ENCODE data around the gene GFER. TPM values are rescaled to one million over a fixed set of nuclear protein-coding genes. Genes with fewer than 3 reads are reported as not detected.

The GFER gene
- total and polyA plus RNA-seq, 9 of the 15 experiments (the other 6 are each of a cell fraction or from before 2014, with no cell fraction given), result 4.3 to 53.7 (median 19.8) TPM

DNA sequence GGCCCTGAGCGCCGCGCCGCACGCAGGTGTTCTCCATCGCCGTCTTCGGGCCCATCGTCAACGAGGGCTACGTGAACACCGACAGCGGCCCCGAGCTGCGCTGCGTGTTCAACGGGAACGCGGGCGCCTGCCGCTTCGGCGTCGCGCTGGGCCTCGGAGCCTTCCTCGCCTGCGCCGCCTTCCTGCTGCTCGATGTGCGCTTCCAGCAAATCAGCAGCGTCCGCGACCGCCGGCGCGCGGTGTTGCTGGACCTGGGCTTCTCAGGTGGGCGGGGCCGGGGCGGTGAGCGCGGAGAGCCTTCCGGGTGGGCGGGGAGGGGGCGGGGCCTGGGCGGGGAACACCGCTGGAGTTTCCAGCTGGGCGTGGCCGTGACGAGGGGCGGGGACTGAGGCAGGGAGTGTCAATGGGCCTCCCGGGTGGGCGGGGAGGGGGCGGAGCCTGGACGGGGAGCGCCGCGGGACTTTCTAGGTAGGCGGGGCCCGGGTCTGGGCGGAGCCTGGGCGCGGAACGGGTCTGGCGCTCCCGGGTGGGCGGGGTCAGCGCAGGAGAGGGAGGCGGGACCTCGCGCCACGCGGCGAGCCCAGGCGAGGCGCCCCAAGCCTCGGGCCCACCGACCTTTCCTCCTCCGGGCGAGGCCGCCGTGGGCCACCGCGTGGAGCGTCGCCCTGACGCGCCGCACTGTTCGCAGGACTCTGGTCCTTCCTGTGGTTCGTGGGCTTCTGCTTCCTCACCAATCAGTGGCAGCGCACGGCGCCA, 8.1 kb downstream of the GFER start:
- in situ Hi-C loops (cut with MboI) (no loop called here), intact Hi-C loops (cut with micrococcal nuclease) (loop anchor here (2.0 kb wide), 1 partner anchor 17 kb away; the partner anchor contains the start of gene ZNF598)
- H3K4me3 ChIP-seq, result peak overlapping the region; percentile 64
- H2AFZ ChIP-seq (ENCODE audit: low read depth, low read length), result peak overlapping the region; percentile 95
- no peaks in the 10 kb centered on the region for H3K9me3 ChIP-seq (replicated peaks; ENCODE audit: control insufficient read depth, insufficient read depth, low read depth, low read length)
- H3K9ac ChIP-seq (ENCODE audit: insufficient read depth in 1 of 2, low read depth in 2 of 2, low read length in 2 of 2), result peak overlapping the region; percentile 80 to 96
- H3K36me3 ChIP-seq (ENCODE audit: control insufficient read depth, insufficient read depth, low read length), result peaks cover 22% of the 10 kb centered on the region; the same call in 2 of the 3 replicates
- DNase-seq (ENCODE audit: extremely low read depth in 1 of 4, low spot score in 3 of 4) (peak; percentile 97 to 99 (median 97)), ATAC-seq (peak; percentile 82), FAIRE-seq (peak; percentile 86)
- H3K27me3 ChIP-seq (ENCODE audit: control insufficient read depth in 2 of 2, insufficient read depth in 2 of 2, low read length in 2 of 2), result no peaks in the 10 kb centered on the region
- ChIA-PET CTCF (ENCODE audit: low intra/inter-chr PET ratio) (no interaction called here), POLR2A (interaction anchor here (0.5 to 5.5 kb wide), 7 partner anchors 12 to 436 kb away, joined by 3 to 50 read pairs (median 3); partner anchors contain the start of genes RNF151 and RPS2)
- peaks cover 29 to 56% of the 10 kb centered on the region in 2 experiments for H3K4me1 ChIP-seq (replicated peaks in 1 of 2; ENCODE audit: control insufficient read depth in 2 of 2, insufficient read depth in 2 of 2, low read length in 2 of 2)
- H3K4me2 ChIP-seq (ENCODE audit: insufficient read depth, low read length), result peak overlapping the region; percentile 87
- no peaks in the 10 kb centered on the region; the same call in 1 of the 2 replicates for H4K20me1 ChIP-seq (replicated peaks; ENCODE audit: control insufficient read depth, insufficient read depth, low read length)
- H3K9me1 ChIP-seq (ENCODE audit: control insufficient read depth, insufficient read depth, low read length), result no peaks in the 10 kb centered on the region
- H3K27ac ChIP-seq (ENCODE audit: extremely low read depth, low read depth, low read length), result peak overlapping the region; percentile 94
- H3K79me2 ChIP-seq (ENCODE audit: control insufficient read depth, insufficient read depth, low read length), result peaks cover 31% of the 10 kb centered on the region
- 2% methylated on average over 33 of the region's 96 CpGs for WGBS (ENCODE audit: insufficient coverage, low coverage, missing lambda C conversion rate)
- no TSS peak for BruUV-seq (replicated peaks)
- no peak for TF ChIP-seq DDX20 (tag; IDR thresholded peaks at IDR 0.05; ENCODE audit: low read depth)
- no peak for TF ChIP-seq HMGN3 (IDR thresholded peaks at IDR 0.05; ENCODE audit: borderline replicate concordance, extremely low read depth, insufficient read length, low read depth, low read length)
- TF ChIP-seq FOXA3 (CRISPR knock-in tag; conservative IDR thresholded peaks at IDR 0.05 in 1 of 2, IDR thresholded peaks at IDR 0.05 in 1 of 2), result 0 out of 4 replicates have a peak, but pooled peaks of 1 of the 2 experiments have one; percentile 32
- TF ChIP-seq XRCC4 (IDR thresholded peaks at IDR 0.05; ENCODE audit: extremely low read depth, insufficient read depth, insufficient read length), result no peak
- no peak; the same call in 1 of the 2 replicates for TF ChIP-seq ELF2 (CRISPR knock-in tag; IDR thresholded peaks at IDR 0.05)
- TF ChIP-seq RBM25 (IDR thresholded peaks at IDR 0.05; ENCODE audit: low read depth, low read length, severe bottlenecking), result peak; percentile 34
- no peak for TF ChIP-seq PTTG1 (tag; IDR thresholded peaks at IDR 0.05; ENCODE audit: low read depth)
- TF ChIP-seq AFF4 (CRISPR knock-in tag; IDR thresholded peaks at IDR 0.05), result no peak
- TF ChIP-seq, protein P1, sequence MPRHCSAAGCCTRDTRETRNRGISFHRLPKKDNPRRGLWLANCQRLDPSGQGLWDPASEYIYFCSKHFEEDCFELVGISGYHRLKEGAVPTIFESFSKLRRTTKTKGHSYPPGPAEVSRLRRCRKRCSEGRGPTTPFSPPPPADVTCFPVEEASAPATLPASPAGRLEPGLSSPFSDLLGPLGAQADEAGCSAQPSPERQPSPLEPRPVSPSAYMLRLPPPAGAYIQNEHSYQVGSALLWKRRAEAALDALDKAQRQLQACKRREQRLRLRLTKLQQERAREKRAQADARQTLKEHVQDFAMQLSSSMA (CRISPR knock-in tag; IDR thresholded peaks at IDR 0.05), result peak; percentile 60; the same call in 1 of the 2 replicates
- TF ChIP-seq TEAD4 (IDR thresholded peaks at IDR 0.05; ENCODE audit: low read length), result no peak
- no peak for TF ChIP-seq TEAD4 (CRISPR knock-in tag; IDR thresholded peaks at IDR 0.05; ENCODE audit: borderline replicate concordance)
- peak; percentile 19; the same call in 1 of the 2 replicates for TF ChIP-seq RNF2 (IDR thresholded peaks at IDR 0.05)
- TF ChIP-seq MCM5 (IDR thresholded peaks at IDR 0.05; ENCODE audit: low read depth), result no peak
- peak; percentile 63 for TF ChIP-seq SUPT5H (IDR thresholded peaks at IDR 0.05)
- no peak for TF ChIP-seq ZKSCAN3 (CRISPR knock-in tag; IDR thresholded peaks at IDR 0.05)
- TF ChIP-seq KDM5B (IDR thresholded peaks at IDR 0.05; ENCODE audit: insufficient replicate concordance, low read depth, low read length), result peak; percentile 71
- TF ChIP-seq ZNF12 (CRISPR knock-in tag; IDR thresholded peaks at IDR 0.05), result no peak
